NCI-H1694 treated with DMSO at 0.1 percent for 48 hours (cell line): ENCODE measurements around the gene MRPL1.
A peak's percentile ranks its signal among the peaks of the same experiment; 100 is the strongest.

Source experiments
- DNase-seq: peaks from one replicate; lab custom pipeline; 2025; lab: John Stamatoyannopoulos, UW

Gene MRPL1

GRCh38 chr4:77862478-77863216 lies at the start of gene MRPL1:
TSS of gene MRPL1 (plus strand) at chr4:77862830. CDS start at chr4:77862849, 19 bp downstream.
- DNase-seq = peak; percentile 91

DNA sequence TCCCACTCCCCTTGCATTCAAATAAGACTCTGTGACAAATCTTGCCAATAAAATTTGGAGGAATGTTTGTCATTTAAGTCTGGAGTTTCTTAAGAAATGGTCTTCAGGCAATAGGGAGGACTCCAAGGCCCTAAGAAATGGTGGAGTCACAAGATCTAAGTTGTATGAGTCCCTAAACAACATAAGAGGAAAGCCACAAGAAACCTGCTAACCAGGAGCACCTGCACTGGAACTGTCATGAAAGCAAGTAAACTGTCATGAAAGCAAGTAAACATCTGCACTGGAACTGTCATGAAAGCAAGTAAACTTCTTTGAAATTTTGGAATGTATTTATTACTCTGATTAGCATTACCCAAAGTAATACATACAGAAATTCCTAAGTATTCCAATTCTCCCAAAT lies 47.0 kb upstream of the MRPL1 start:
- DNase-seq = no peak

DNA sequence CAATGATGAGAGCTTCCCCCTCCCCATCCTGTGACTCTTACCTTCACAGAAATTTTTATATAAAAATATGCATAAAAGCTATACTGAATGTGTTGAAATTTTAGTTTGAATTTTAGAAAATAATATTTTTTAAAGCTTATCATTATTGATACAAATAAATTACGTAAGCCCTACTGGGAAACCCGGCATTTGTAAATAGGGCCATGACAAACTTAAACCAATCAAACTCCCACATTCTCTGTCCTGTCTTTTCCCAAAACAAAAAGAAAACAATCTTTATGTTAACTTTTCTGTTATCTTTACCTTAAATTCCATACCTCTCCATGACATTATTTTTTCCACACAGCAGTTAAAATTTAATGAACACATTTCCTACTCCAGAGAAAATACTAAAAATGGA lies 46.1 kb upstream of the MRPL1 start:
- DNase-seq = no peak

DNA sequence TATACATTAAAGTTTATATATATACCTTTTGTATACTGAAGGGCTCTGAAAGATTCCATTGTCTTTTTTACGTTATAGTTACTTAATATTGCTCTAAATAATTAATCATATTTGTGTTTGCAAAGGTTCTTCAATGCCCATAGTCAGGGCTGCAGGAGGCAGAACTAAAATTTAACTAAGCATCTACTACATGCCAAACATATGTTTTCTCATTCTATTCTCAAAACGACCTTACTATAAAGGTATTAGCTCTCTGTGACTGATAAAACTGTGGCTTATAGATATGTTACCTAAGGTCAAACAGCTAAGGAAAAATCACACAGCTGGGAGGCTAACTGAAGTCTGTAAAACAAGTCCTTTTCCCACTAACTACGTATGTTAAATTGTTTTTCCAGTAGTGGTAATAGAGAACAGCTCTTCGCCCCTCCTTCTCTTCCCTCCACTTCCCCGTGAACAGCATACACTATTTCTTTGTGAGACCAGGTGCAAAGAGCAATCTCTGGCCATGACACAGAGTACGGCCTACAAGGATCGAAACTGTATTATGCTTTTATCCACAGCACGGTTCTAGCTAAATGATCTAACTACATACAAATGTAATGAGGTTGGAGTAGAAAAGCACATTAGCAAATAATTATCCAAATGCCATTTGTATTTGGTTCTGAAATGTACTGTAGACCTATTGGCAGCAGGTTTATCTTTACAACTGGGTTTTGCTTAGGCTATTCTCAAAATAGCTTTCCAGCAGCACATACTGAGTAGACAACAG lies 45.1 kb upstream of the MRPL1 start:
- no peak for DNase-seq

DNA sequence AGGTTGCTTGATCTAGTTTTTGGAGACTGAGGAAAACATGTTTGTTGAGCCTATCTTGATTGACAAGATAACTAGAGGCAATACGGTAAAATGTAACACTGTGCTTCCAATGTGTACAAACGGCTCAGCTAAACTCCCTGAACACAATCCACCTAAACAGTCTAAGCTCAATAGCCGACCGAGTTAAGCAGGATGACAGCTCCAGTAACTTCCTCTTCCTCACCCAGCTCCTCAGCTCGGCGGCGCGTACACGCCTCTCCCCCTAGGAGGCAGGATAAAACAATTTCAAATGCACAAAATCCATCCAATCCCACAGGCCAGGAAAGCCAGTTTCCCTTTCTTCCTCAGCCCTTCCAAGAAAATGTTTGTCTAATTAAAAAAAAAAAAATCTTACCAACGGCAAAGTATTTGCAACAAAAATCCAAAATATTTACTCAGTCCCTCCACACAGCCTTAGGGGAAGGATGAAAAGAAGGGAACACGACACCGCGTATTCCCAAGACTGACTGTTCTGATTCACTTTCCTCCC lies 44.5 kb upstream of the MRPL1 start:
- DNase-seq = peak; percentile 67

- DNase-seq = no peak
Measured at GRCh38 chr4:77818602-77819403, 43.8 kb upstream of the MRPL1 start, which contains the start of gene CNOT6L. TSS of gene CNOT6L (minus strand) at chr4:77819368. CDS start at chr4:77819308, 60 bp downstream.

DNA sequence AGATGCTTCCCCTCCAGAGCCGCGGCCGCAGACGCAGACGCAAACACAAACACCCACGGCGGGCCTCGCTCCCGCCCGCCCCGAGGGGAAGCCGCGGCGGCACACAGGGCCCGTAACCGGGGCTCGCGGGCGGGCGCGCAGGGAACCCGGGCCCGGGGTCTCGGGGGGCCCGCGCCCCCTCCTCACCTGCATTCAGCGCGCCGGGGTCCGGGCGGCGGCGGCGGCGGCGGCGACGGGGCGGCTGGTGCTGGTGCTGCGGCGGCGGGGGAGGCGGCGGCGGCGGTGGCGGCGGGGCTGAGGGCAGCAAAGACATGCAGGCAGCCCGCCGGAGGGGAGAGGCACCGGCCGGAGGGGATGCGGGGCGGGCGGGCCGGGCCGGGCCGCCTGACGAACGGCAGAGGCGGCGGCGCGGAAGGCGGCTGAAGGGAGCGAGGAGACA lies 43.2 kb upstream of the MRPL1 start:
- no peak for DNase-seq

DNA sequence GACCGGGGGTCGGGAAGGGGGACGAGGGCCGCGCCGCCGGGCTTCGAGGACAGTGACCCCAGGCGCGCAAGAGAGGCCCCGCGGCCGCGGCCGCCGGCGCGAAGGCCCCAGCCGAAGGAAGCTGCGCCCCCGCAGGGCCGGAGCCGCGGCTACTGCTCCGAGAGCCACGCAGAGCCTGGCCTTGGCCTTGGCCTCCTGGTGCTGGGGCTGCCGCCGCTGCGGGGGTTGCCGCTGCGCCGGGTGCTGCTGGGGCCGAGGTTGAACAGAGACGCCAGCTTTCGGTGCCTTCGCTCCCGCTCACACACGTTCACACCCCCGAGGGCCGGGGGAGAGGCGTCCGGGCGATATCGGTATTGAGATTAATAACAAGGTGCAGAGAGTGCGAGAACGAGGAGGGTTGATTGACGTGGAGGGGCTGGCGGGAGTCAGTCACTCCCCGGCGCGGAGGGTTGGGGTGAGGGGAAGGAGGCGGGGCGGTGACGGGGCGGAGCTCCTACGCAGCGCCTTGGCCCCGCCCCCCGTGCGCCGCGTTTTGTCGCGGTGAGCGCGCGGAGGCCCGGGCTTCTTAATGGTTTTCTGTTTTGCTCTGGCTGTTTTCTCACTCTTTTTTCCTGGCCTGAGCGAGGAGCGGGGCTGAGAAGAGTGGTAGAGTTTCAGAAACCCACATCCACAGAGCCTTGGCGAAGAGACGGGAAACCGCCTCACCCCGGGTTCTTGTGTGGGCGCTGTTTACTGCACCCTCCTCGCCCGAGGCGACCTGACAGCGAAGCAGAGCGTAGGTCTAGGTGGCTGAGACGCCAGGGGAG lies 42.6 kb upstream of the MRPL1 start:
- DNase-seq = peak; percentile 69

- DNase-seq = peak; percentile 13
Measured at GRCh38 chr4:77820649-77821561, 41.7 kb upstream of the MRPL1 start.

- no peak for DNase-seq
Measured at GRCh38 chr4:77821775-77822174, 40.9 kb upstream of the MRPL1 start.

GRCh38 chr4:77826275-77826674 lies 36.4 kb upstream of the MRPL1 start:
- no peak for DNase-seq

GRCh38 chr4:77827343-77827742 lies 35.3 kb upstream of the MRPL1 start:
- DNase-seq = no peak

DNA sequence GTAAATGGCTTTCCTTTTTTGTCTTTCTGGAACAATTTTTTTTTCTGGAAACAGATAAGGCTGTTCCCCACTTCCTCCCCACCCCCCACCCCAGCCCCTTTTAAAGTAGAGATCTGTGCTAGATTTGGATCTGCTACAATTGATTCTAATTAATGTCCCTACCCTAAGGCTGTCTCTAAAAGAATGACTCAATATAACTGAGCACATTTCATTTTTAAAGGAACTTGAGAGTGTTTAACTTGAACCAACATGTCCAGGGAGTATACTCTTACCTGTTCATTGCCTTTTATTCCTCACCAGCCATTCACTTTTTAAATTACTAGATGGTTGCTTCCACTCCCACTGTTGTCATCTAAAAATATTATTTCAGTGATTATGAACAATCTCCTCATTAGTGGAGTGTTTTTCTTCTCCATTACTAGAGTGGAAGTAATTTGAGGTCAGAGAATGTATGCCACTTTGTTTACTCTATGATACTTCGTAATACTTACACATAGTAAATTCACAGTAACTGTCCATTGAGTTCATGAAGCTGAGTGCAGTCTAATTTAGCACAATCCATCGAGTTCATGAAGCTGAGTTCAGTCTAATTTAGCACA lies 29.4 kb upstream of the MRPL1 start:
- DNase-seq = no peak

GRCh38 chr4:77834403-77834802 lies 28.2 kb upstream of the MRPL1 start:
- no peak for DNase-seq

DNA sequence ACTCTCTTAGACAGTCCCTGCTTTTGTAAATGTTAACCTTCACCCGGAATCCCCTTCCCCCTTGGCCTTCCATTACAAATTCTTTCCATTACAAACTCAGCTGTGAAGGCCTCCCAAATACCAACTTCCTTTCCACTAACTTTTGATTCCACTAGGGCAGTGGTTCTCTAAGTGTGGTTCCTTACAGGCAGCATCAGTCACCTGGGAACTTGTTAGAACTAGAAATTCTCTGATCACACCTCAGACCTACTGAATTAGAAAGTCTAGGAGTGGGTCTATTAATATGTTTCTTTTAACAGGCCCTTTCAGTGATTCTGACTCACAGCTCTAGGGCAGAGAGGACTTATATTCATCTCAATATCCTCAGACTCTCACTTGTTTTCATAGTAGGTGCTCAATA lies 19.0 kb upstream of the MRPL1 start:
- no peak for DNase-seq

GRCh38 chr4:77844363-77844762 lies 18.3 kb upstream of the MRPL1 start:
- no peak for DNase-seq

GRCh38 chr4:77845400-77845799 lies 17.2 kb upstream of the MRPL1 start:
- no peak for DNase-seq

GRCh38 chr4:77845929-77846328 lies 16.7 kb upstream of the MRPL1 start:
- DNase-seq = no peak

DNA sequence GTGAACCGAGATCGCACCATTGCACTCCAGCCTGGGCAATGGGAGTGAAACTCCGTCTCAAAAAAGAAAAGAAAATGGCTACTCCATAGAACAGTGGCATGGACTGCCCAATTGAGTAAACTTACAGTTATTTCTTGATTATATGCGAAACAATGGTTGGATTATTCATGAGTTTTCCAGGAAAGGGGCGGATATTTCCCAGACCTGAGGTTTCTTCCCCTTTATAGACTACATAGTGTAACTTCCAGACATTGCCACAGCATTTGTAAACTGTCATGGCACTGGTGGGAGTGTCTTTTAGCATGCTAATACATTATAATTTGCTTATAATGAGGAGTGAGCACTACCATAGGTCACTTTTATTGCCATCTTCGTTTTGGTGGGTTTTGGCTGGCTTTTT lies 14.1 kb upstream of the MRPL1 start:
- no peak for DNase-seq
